ENCODE measurements around the gene CCNDBP1. TPM values are rescaled to one million over a fixed set of nuclear protein-coding genes. Genes with fewer than 3 reads are reported as not detected.
A peak's percentile ranks its signal among the peaks of the same experiment; 100 is the strongest.
"Not testable (repeated sequence)": the region's sequence is repeated elsewhere in the genome, so short reads cannot be mapped to it uniquely, and the experiment has no call there.

CCNDBP1 gene
- total RNA-seq, 1 donor from 2014 or later = 67.2 TPM

DNA sequence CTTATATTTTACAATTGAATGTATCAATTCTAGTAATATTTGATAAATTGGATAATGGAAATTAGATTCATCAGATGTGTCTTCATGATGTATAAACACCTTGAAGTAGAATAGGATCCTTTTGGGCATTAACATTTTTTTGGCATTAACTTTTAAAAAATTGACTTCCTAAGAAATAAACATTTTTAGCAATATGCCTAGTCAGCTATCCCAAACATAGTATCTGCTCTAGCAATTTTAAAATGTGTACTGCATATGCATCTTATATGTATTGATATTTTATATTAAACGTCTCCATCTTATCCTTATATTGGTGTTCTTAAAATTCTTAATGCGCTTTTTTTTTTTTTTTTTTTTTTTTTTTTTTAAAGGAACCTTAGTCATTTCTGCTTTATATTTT is 8.5 kb downstream of the CCNDBP1 start:
- ATAC-seq (ENCODE audit: low read depth) (no peak), DNase-seq (no peak)
- Mint-ChIP-seq H3K9me3 (peaks cover 7% of the 10 kb centered on the region), H3K4me3 (no peak overlapping the region), H3K4me1 (peaks cover 19% of the 10 kb centered on the region), H3K27ac (no peak overlapping the region), H3K27me3 (no peaks in the 10 kb centered on the region), H3K36me3 (ENCODE audit: low read depth) (peaks cover 82% of the 10 kb centered on the region)
- TF ChIP-seq, protein P1, sequence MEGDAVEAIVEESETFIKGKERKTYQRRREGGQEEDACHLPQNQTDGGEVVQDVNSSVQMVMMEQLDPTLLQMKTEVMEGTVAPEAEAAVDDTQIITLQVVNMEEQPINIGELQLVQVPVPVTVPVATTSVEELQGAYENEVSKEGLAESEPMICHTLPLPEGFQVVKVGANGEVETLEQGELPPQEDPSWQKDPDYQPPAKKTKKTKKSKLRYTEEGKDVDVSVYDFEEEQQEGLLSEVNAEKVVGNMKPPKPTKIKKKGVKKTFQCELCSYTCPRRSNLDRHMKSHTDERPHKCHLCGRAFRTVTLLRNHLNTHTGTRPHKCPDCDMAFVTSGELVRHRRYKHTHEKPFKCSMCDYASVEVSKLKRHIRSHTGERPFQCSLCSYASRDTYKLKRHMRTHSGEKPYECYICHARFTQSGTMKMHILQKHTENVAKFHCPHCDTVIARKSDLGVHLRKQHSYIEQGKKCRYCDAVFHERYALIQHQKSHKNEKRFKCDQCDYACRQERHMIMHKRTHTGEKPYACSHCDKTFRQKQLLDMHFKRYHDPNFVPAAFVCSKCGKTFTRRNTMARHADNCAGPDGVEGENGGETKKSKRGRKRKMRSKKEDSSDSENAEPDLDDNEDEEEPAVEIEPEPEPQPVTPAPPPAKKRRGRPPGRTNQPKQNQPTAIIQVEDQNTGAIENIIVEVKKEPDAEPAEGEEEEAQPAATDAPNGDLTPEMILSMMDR (IDR thresholded peaks at IDR 0.05) = no peak
- POLR2A ChIA-PET = interaction anchor here (0.6 to 1.2 kb wide), 2 partner anchors 9 to 10 kb away, joined by 3 to 7 read pairs; partner anchors contain the start of gene CCNDBP1
- CTCF ChIA-PET = interaction anchor here (5.7 kb wide), 1 partner anchor 10 kb away, joined by 22 read pairs; no protein-coding TSS in a partner anchor
- intact Hi-C loops (cut with micrococcal nuclease) = no loop called here

DNA sequence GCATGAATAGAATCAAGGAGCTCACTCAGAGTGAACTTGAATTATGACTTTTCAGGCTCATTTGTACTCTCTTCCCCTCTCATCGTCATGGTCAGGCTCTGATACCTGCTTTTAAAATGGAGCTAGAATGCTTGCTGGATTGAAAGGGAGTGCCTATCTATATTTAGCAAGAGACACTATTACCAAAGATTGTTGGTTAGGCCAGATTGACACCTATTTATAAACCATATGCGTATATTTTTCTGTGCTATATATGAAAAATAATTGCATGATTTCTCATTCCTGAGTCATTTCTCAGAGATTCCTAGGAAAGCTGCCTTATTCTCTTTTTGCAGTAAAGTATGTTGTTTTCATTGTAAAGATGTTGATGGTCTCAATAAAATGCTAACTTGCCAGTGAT is 9.6 kb downstream of the CCNDBP1 start:
- no peak overlapping the region for H3K4me3 Mint-ChIP-seq
- peaks cover 7% of the 10 kb centered on the region for H3K9me3 Mint-ChIP-seq
- no peak overlapping the region for H3K27ac Mint-ChIP-seq
- DNase-seq (no peak), ATAC-seq (ENCODE audit: low read depth) (no peak)
- TF ChIP-seq, protein P1 (IDR thresholded peaks at IDR 0.05) = no peak
- no peaks in the 10 kb centered on the region for H3K27me3 Mint-ChIP-seq
- ChIA-PET CTCF (interaction anchor here (1.8 to 5.7 kb wide), 3 partner anchors 9 to 90 kb away, joined by 5 to 22 read pairs (median 11); no protein-coding TSS in a partner anchor), POLR2A (no interaction called here)
- intact Hi-C loops (cut with micrococcal nuclease) = no loop called here
- H3K4me1 Mint-ChIP-seq = peaks cover 15% of the 10 kb centered on the region
- peaks cover 75% of the 10 kb centered on the region for H3K36me3 Mint-ChIP-seq (ENCODE audit: low read depth)

- intact Hi-C loops (cut with micrococcal nuclease) = no loop called here
- Mint-ChIP-seq H3K36me3 (ENCODE audit: low read depth) (peaks cover 57% of the 10 kb centered on the region), H3K27me3 (no peaks in the 10 kb centered on the region), H3K4me3 (no peak overlapping the region), H3K9me3 (peaks cover 7% of the 10 kb centered on the region), H3K27ac (peak overlapping the region; percentile 78), H3K4me1 (peaks cover 14% of the 10 kb centered on the region)
- DNase-seq = no peak
- ATAC-seq (ENCODE audit: low read depth) = no peak
- ChIA-PET POLR2A (no interaction called here), CTCF (interaction anchor here (5.7 kb wide), 1 partner anchor 7 kb away, joined by 22 read pairs; no protein-coding TSS in a partner anchor)
- TF ChIP-seq, protein P1 (IDR thresholded peaks at IDR 0.05) = no peak
These were observed 11.8 kb downstream of the CCNDBP1 start for GRCh38 chr15:43196760-43197548.

- intact Hi-C loops (cut with micrococcal nuclease); H3K27me3 Mint-ChIP-seq; CTCF ChIA-PET; H3K9me3 Mint-ChIP-seq; ATAC-seq (ENCODE audit: low read depth); DNase-seq; H3K4me3 Mint-ChIP-seq; POLR2A ChIA-PET: not testable (repeated sequence)
- H3K36me3 Mint-ChIP-seq (ENCODE audit: low read depth) = peaks cover 49% of the 10 kb centered on the region
- H3K4me1 Mint-ChIP-seq = peaks cover 14% of the 10 kb centered on the region
- peak overlapping the region; percentile 78 for H3K27ac Mint-ChIP-seq
These were observed 12.6 kb downstream of the CCNDBP1 start for GRCh38 chr15:43197773-43198172.

GRCh38 chr15:43198556-43198955 is 13.4 kb downstream of the CCNDBP1 start:
- CTCF ChIA-PET; H3K9me3 Mint-ChIP-seq; H3K4me3 Mint-ChIP-seq; POLR2A ChIA-PET; H3K27ac Mint-ChIP-seq; DNase-seq; intact Hi-C loops (cut with micrococcal nuclease); H3K27me3 Mint-ChIP-seq; ATAC-seq (ENCODE audit: low read depth): not testable (repeated sequence)
- Mint-ChIP-seq H3K36me3 (ENCODE audit: low read depth) (peaks cover 43% of the 10 kb centered on the region), H3K4me1 (peaks cover 14% of the 10 kb centered on the region)

GRCh38 chr15:43198992-43199391 is 13.8 kb downstream of the CCNDBP1 start:
- ChIA-PET POLR2A (no interaction called here), CTCF (no interaction called here)
- no peak for ATAC-seq (ENCODE audit: low read depth)
- Mint-ChIP-seq H3K4me3 (no peak overlapping the region), H3K27me3 (no peaks in the 10 kb centered on the region), H3K4me1 (peaks cover 14% of the 10 kb centered on the region), H3K27ac (no peak overlapping the region), H3K9me3 (peaks cover 7% of the 10 kb centered on the region), H3K36me3 (ENCODE audit: low read depth) (peaks cover 43% of the 10 kb centered on the region)
- DNase-seq = no peak
- TF ChIP-seq, protein P1 (IDR thresholded peaks at IDR 0.05) = no peak
- intact Hi-C loops (cut with micrococcal nuclease) = no loop called here
